Stimulated activated naive CD8-positive, alpha-beta T cell treated with anti-CD3 and anti-CD28 coated beads, Interleukin-15, Interleukin-2, amounts not matched to agents 100 ng/mL and 50 ng/mL, for 24 hours (primary cell): ENCODE results near the gene PRCP.
"Not testable (repeated sequence)": the region's sequence is repeated elsewhere in the genome, so short reads cannot be mapped to it uniquely, and the experiment has no call there.

ENCODE experiments used
- H3K27ac Mint-ChIP-seq: one replicate; pipeline ENCODE4 v1.8.0; 2021; ENCODE audit warnings: mild to moderate bottlenecking, mixed read lengths
- H3K27me3 Mint-ChIP-seq: one replicate; pipeline ENCODE4 v1.8.0; 2021; ENCODE audit warnings: mixed read lengths
- H3K36me3 Mint-ChIP-seq: one replicate; pipeline ENCODE4 v1.8.0; 2021; ENCODE audit warnings: low read depth, mixed read lengths
- H3K4me1 Mint-ChIP-seq: one replicate; pipeline ENCODE4 v1.8.0; 2021; ENCODE audit warnings: low read depth, mixed read lengths
- H3K4me3 Mint-ChIP-seq: one replicate; pipeline ENCODE4 v1.8.0; 2021; ENCODE audit warnings: mild to moderate bottlenecking, mixed read lengths
- H3K9me3 Mint-ChIP-seq: one replicate; pipeline ENCODE4 v1.8.0; 2021; ENCODE audit warnings: mixed read lengths

Gene PRCP

DNA sequence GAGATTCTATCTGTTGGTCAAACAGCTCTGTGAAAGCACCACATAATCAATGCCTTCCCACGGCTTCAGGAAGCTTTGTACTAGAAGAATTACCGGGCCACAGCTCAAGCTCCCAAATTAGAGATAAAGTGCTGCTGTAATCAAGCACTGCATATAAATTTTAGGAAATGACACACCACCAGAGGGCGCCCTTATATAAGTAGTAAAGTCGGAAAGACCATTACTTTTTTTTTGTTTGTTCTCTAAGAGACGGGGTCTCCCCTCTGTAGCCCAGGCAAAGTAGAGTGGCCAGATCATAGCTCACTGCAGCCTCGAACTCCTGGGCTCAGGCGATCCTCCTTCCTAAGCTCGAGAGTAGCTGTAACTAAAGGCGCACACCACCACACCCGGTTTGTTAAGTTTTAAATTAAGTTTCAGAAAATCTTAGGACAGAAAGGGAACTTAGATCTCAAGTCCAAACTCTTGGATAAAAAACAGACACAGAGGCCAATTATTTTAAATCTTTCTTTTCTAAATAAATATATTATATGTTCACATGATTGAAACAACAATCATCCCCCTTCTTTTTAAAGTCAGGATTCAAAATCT is 32.6 kb downstream of the PRCP start:
- H3K4me3 Mint-ChIP-seq: peak overlapping the region; percentile 47
- H3K36me3 Mint-ChIP-seq: no peaks in the 10 kb centered on the region
- no peaks in the 10 kb centered on the region for H3K27me3 Mint-ChIP-seq
- H3K4me1 Mint-ChIP-seq: peaks cover 22% of the 10 kb centered on the region
- peak overlapping the region; percentile 56 for H3K27ac Mint-ChIP-seq
- no peaks in the 10 kb centered on the region for H3K9me3 Mint-ChIP-seq

DNA sequence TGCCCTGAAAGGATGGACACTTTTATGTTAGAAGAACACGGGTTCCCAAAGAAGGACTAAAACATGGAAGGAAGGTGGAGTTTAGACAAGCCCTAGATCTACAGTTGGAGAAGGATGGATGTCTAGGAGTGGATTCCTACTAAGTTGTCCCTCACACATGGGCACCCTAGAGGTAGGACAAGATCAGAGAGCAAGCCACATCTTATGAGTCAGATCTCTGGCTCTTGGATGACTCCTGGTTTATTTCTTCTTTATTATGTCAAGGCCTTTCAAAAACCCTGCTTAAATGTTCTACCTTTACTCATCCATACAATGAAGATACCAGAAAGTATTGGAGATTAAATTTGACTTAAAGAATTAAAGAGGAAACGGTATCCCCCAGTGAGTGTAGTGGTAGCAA is 34.4 kb downstream of the PRCP start:
- no peak overlapping the region for H3K4me3 Mint-ChIP-seq
- no peak overlapping the region for H3K27ac Mint-ChIP-seq
- H3K4me1 Mint-ChIP-seq: peaks cover 23% of the 10 kb centered on the region

DNA sequence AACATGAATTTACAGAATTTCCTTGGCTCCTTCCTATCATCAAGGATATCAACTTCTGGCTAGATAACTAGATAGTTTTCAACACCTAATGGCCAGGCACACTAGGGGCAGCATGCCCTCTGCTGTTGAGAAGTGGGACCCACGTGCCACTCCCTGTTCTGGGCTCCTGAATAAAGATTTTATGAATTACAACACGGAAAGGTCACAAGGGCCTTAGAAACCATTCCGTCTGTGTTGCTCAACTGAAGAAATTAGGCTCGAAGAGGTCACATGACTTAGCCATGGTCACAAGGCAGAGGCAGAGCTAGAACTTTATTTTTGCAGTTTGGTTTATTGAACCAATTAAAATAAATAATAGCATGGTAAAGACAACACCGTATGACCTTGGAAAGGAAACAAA is 36.0 kb downstream of the PRCP start:
- no peaks in the 10 kb centered on the region for H3K27me3 Mint-ChIP-seq
- H3K36me3 Mint-ChIP-seq: no peaks in the 10 kb centered on the region
- H3K4me3 Mint-ChIP-seq: no peak overlapping the region
- H3K27ac Mint-ChIP-seq: no peak overlapping the region
- no peaks in the 10 kb centered on the region for H3K9me3 Mint-ChIP-seq
- H3K4me1 Mint-ChIP-seq: peaks cover 23% of the 10 kb centered on the region

More for the DNA sequence above, 34.4 kb downstream of the PRCP start:
- Mint-ChIP-seq H3K27me3 (no peaks in the 10 kb centered on the region), H3K36me3 (no peaks in the 10 kb centered on the region), H3K9me3 (no peaks in the 10 kb centered on the region)

DNA sequence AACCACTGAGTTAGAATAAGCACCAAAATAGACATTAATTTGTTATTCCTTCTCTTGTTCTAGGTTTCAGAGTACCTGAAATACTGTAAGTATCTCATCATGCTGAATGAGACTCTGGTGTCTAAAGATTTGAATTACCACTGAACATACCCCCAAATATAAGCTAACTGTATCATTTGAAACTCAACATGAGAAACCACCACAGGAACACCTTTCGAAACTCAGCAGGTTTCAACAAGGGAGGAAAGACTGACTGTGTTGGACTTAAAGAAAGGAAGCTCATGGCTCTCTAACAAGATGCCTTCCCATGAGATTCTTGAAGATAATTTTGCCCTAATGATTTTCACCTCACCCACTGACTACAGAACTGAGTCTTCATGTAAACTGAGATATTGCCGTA is 37.0 kb downstream of the PRCP start:
- H3K4me3 Mint-ChIP-seq: no peak overlapping the region

GRCh38 chr11:82862379-82862778 is 37.9 kb downstream of the PRCP start:
- H3K36me3 Mint-ChIP-seq: no peaks in the 10 kb centered on the region
- H3K27me3 Mint-ChIP-seq: no peaks in the 10 kb centered on the region
- H3K9me3 Mint-ChIP-seq: no peaks in the 10 kb centered on the region

More for the DNA sequence above, 37.0 kb downstream of the PRCP start:
- no peaks in the 10 kb centered on the region for H3K27me3 Mint-ChIP-seq
- H3K9me3 Mint-ChIP-seq: no peaks in the 10 kb centered on the region
- H3K27ac Mint-ChIP-seq: no peak overlapping the region
- no peaks in the 10 kb centered on the region for H3K36me3 Mint-ChIP-seq
- peaks cover 23% of the 10 kb centered on the region for H3K4me1 Mint-ChIP-seq

GRCh38 chr11:82859750-82860149 is 40.5 kb downstream of the PRCP start:
- Mint-ChIP-seq H3K27ac (no peak overlapping the region), H3K4me1 (peaks cover 16% of the 10 kb centered on the region), H3K36me3 (peaks cover 9% of the 10 kb centered on the region), H3K9me3 (no peaks in the 10 kb centered on the region), H3K27me3 (no peaks in the 10 kb centered on the region), H3K4me3 (no peak overlapping the region)

More at GRCh38 chr11:82862379-82862778, 37.9 kb downstream of the PRCP start:
- H3K27ac Mint-ChIP-seq: no peak overlapping the region
- no peak overlapping the region for H3K4me3 Mint-ChIP-seq
- H3K4me1 Mint-ChIP-seq: peaks cover 18% of the 10 kb centered on the region

DNA sequence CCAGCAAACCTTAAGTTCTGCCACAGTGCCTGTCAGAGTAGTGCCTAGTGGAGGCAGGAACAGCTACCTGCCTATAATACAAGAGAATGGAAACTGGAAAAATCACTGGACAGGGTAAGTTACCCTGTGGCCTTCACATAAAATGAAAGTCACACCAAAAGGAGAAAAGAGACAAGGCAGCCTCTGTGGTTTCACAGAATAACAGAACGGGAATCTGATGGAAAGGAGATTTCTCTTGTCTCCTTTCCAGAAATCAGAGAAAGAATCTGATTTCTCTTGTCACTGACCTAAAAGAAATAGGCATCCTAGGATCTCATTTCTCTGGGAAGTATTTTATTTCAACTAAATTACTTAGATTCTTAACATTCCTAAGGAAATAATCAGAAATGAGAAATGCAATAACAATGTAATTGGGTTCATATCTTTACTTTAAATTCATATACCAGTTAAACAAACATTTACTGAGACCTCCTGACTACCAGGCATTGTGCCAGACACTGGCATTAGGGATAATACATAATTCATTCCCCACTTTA is 41.6 kb downstream of the PRCP start:
- Mint-ChIP-seq H3K36me3 (peaks cover 9% of the 10 kb centered on the region), H3K4me3 (no peak overlapping the region), H3K27me3 (no peaks in the 10 kb centered on the region), H3K27ac (no peak overlapping the region), H3K9me3 (no peaks in the 10 kb centered on the region), H3K4me1 (peaks cover 18% of the 10 kb centered on the region)

DNA sequence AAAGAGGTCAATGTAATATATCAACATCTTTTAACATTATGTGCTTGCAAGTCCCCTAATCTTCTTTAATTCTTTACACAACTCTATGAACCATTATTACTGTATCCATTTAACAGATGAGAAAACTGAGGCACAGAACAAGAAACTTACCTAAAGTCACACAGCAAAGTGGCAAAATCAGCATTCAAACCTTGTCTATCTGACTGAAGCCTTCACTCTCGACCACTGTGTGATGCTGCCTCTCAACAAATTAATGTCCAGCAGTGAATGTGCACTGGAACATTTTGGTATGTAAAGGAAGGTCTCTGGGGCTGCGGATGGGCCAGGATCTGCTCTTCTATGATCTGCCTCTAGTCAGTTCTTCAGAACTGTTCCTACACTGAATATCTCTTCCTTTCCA is 42.1 kb downstream of the PRCP start:
- no peak overlapping the region for H3K4me3 Mint-ChIP-seq
- H3K4me1 Mint-ChIP-seq: peaks cover 13% of the 10 kb centered on the region
- H3K27me3 Mint-ChIP-seq: no peaks in the 10 kb centered on the region
- H3K27ac Mint-ChIP-seq: no peak overlapping the region
- no peaks in the 10 kb centered on the region for H3K9me3 Mint-ChIP-seq
- H3K36me3 Mint-ChIP-seq: peaks cover 9% of the 10 kb centered on the region

- no peak overlapping the region for H3K27ac Mint-ChIP-seq
These were observed 43.1 kb downstream of the PRCP start for GRCh38 chr11:82857145-82857544.

GRCh38 chr11:82855616-82856015 is 44.6 kb downstream of the PRCP start:
- peaks cover 6% of the 10 kb centered on the region for H3K4me1 Mint-ChIP-seq
- peaks cover 19% of the 10 kb centered on the region for H3K36me3 Mint-ChIP-seq
- no peak overlapping the region for H3K27ac Mint-ChIP-seq
- no peaks in the 10 kb centered on the region for H3K27me3 Mint-ChIP-seq
- H3K4me3 Mint-ChIP-seq: no peak overlapping the region
- no peaks in the 10 kb centered on the region for H3K9me3 Mint-ChIP-seq

More at GRCh38 chr11:82857145-82857544, 43.1 kb downstream of the PRCP start:
- Mint-ChIP-seq H3K36me3 (peaks cover 9% of the 10 kb centered on the region), H3K27me3 (no peaks in the 10 kb centered on the region), H3K9me3 (no peaks in the 10 kb centered on the region), H3K4me1 (peaks cover 6% of the 10 kb centered on the region), H3K4me3 (no peak overlapping the region)

- H3K4me1 Mint-ChIP-seq, H3K9me3 Mint-ChIP-seq, H3K27me3 Mint-ChIP-seq, H3K27ac Mint-ChIP-seq, H3K4me3 Mint-ChIP-seq: not testable (repeated sequence)
- peaks cover 23% of the 10 kb centered on the region for H3K36me3 Mint-ChIP-seq
These were observed 45.3 kb downstream of the PRCP start for GRCh38 chr11:82854916-82855315.

GRCh38 chr11:82854242-82854641 is 46.0 kb downstream of the PRCP start:
- Mint-ChIP-seq H3K4me3 (no peak overlapping the region), H3K36me3 (peaks cover 29% of the 10 kb centered on the region), H3K27me3 (no peaks in the 10 kb centered on the region), H3K27ac (no peak overlapping the region), H3K9me3 (no peaks in the 10 kb centered on the region), H3K4me1 (peaks cover 6% of the 10 kb centered on the region)

DNA sequence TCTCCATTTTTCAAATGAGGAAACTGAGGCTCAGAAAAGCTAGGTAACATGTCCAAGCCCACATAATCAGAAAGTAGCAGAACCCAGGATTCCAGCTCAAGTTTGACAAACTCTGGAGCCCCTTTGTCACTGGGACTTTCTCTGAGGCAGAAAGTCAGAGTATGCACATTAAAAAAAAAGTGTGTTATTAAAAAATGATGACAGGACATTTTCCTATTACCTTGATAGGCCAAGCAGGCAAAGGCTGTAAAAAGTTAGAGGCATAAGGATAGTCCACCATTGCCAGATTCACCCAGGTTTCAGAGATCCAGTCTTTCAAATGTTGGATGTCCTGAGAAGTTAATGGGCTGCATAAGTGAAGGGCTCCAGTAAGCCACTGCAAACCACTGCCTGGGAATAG is 51.4 kb downstream of the PRCP start:
- Mint-ChIP-seq H3K36me3 (peaks cover 27% of the 10 kb centered on the region), H3K4me1 (no peaks in the 10 kb centered on the region), H3K9me3 (no peaks in the 10 kb centered on the region), H3K4me3 (no peak overlapping the region), H3K27ac (no peak overlapping the region), H3K27me3 (no peaks in the 10 kb centered on the region)

DNA sequence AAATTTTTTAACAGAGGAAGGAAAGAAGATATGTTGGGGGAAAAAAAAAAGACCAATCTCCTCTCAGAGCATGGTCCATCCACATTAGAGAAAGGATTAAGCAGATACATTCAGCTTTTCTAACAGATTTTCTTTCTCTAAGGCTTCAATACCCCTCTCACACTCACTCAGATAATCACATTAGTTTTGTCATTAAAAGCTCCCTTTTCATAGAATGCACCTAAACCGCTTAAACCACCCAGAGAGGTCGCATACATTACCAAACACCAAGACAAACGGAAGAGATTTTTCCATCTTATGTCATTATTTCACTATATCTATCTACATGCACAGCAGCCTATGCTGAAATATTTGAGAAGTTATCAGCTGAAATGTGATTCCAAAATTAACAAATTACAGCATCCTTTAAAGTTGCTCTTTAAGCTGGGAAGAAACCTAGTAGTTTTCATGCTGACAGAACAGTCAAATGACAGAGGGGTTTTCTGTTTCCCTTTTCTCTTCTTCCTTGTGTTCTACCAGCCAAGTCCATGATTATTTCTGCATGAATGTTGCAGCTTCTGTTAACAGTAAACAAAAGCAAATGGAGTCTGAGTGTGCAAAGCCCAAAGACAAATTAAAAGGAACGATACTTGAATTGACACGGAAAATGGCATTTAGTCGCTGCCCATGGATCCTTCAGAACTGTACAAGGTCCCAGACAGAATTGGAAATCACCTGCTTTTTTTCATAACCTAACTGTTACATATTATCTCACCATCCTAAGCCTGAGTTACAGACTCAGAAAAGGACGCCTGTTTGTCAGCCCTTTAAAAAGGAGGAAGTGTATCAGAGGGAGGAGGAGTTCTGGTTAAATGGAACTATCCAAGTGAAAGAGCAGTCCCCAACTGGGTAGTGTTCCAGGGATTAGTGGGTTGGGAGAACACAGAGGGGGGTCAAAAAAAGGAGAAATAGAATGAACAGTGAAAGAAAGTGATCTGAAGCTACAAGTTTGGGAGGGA is 54.6 kb downstream of the PRCP start:
- H3K9me3 Mint-ChIP-seq: no peaks in the 10 kb centered on the region
- H3K4me1 Mint-ChIP-seq: no peaks in the 10 kb centered on the region
- no peak overlapping the region for H3K27ac Mint-ChIP-seq
- no peaks in the 10 kb centered on the region for H3K27me3 Mint-ChIP-seq
- H3K36me3 Mint-ChIP-seq: peaks cover 21% of the 10 kb centered on the region
- H3K4me3 Mint-ChIP-seq: no peak overlapping the region

DNA sequence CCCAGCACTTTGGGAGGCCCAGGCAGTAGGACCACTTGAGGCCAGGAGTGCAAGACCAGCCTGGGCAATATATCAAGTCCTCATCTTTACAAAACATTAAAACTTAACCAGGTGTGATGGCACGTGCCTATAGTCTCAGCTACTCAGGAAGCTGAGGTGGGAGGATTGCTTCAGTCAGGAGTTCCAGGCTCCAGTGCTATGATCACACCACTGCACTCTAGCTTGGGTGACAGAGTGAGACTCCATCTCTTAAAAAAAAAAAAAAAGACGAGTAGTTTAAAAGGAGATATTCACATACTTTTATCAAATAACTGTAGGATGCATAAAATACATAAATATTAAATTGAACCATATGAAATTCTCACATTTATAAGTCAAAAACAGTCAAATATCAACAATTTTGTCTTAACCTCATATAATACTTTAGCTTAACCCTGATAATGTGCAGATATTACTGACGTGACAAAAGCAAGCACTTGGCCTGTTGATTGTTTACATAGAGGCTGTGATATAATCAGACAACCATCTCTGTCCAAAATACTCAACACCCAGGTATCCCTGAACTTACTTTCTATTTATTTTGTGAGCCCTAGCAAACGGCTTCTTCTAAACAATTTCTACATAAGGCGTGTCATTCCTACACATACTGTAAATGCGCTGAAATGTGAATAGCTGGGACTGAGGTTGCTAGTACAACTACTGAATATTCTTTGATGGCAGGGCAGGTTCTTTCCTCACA is 57.0 kb downstream of the PRCP start:
- Mint-ChIP-seq H3K4me1 (no peaks in the 10 kb centered on the region), H3K27me3 (no peaks in the 10 kb centered on the region), H3K36me3 (peaks cover 25% of the 10 kb centered on the region), H3K9me3 (no peaks in the 10 kb centered on the region), H3K4me3 (no peak overlapping the region), H3K27ac (no peak overlapping the region)
